Tibial artery (tissue), 4 donors: ENCODE measurements around the gene LRRC27.

Source experiments
- DNase-seq, 2 donors: peaks; one replicate each; pipeline ENCODE4 v3.0.0-alpha.2; 2019
- H3K27ac ChIP-seq, 2 donors: fragments of 200-600 bp; sonication (generic) in 1 of 2; 1 replicate in 1 of 2; 2 replicates in 1 of 2; pipeline ENCODE4 v1.5.1; 2018 to 2019; ENCODE audit warnings: mild to moderate bottlenecking in 1 of 2
- H3K27me3 ChIP-seq, 2 donors: fragments of 200-600 bp; sonication (generic) in 1 of 2; one replicate each; pipeline versions ENCODE4 v1.5.1 to v1.6.0; 2016 to 2019
- H3K36me3 ChIP-seq, 3 donors: fragments of 200-600 bp; sonication (generic) in 2 of 3; one replicate each; pipeline ENCODE4 v1.5.1; 2016 to 2019; ENCODE audit warnings: mild to moderate bottlenecking in 2 of 3
- H3K4me1 ChIP-seq, 4 donors: fragments of 200-600 bp; sonication (generic) in 2 of 4; 1 replicate in 3 of 4; 2 replicates in 1 of 4; pipeline ENCODE4 v1.5.1; 2016 to 2019
- H3K4me3 ChIP-seq, 2 donors: fragments of 200-600 bp; sonication (generic) in 1 of 2; 1 replicate in 1 of 2; 2 replicates in 1 of 2; pipeline ENCODE4 v1.5.1; 2018 to 2019; ENCODE audit warnings: mild to moderate bottlenecking in 2 of 2
- H3K9me3 ChIP-seq, 3 donors: fragments of 200-600 bp; sonication (generic) in 1 of 3; one replicate each; pipeline ENCODE4 v1.5.1; 2016 to 2019
- CTCF ChIP-seq, 2 experiments: fragments of 200-600 bp in 1 of 2; fragments of 450-650 bp in 1 of 2; IDR thresholded peaks; one replicate each; pipeline ENCODE4 v1.5.1; 2017 to 2019; ENCODE audit warnings: antibody characterized with exemption in 2 of 2, mild to moderate bottlenecking in 1 of 2, moderate library complexity in 1 of 2
- intact Hi-C: fragments of 100-400 bp; cut with DNase I; formaldehyde crosslinking; loops from one replicate; pipeline ENCODE4 v1.15.0; 2023; ENCODE audit warnings: low total_unique reads

Gene LRRC27

GRCh38 chr10:132301371-132302330 lies 30.3 kb upstream of the LRRC27 start:
- intact Hi-C loops, result loop anchor here (10.0 kb wide), 1 partner anchor 53 kb away; no protein-coding TSS in a partner anchor
- Histone ChIP-seq H3K27ac (no peak overlapping the region), H3K4me1 (peaks cover 0 to 3% (median under 1%) of the 10 kb centered on the region in 4 donors), H3K4me3 (no peak overlapping the region), H3K36me3 (no peaks in the 10 kb centered on the region), H3K27me3 (peaks cover 0 to 61% of the 10 kb centered on the region in 2 donors), H3K9me3 (no peaks in the 10 kb centered on the region)
- peak in 1 of 2 donors; percentile 60 for DNase-seq
- TF ChIP-seq CTCF (IDR thresholded peaks at IDR 0.05), result no peak

- Histone ChIP-seq H3K27ac (no peak overlapping the region), H3K4me3 (no peak overlapping the region), H3K4me1 (peaks cover 0 to 11% (median 8%) of the 10 kb centered on the region in 4 donors), H3K9me3 (no peaks in the 10 kb centered on the region), H3K36me3 (no peaks in the 10 kb centered on the region), H3K27me3 (peaks cover 0 to 50% of the 10 kb centered on the region in 2 donors)
- no peak for TF ChIP-seq CTCF (IDR thresholded peaks at IDR 0.05)
- intact Hi-C loops, result loop anchor here (10.0 kb wide), 1 partner anchor 52 kb away; no protein-coding TSS in a partner anchor
- DNase-seq, result peak in 1 of 2 donors; percentile 51
Observed at GRCh38 chr10:132302421-132303310, 29.3 kb upstream of the LRRC27 start.

- Histone ChIP-seq H3K4me1 (peaks cover 0 to 12% (median 8%) of the 10 kb centered on the region in 4 donors), H3K27me3 (peaks cover 0 to 42% of the 10 kb centered on the region in 2 donors), H3K36me3 (no peaks in the 10 kb centered on the region), H3K27ac (no peak overlapping the region), H3K9me3 (no peaks in the 10 kb centered on the region), H3K4me3 (no peak overlapping the region)
- DNase-seq, result peak in 1 of 2 donors; percentile 44
- TF ChIP-seq CTCF (IDR thresholded peaks at IDR 0.05), result no peak
- intact Hi-C loops, result loop anchor here (10.0 kb wide), 1 partner anchor 51 kb away; no protein-coding TSS in a partner anchor
Observed at GRCh38 chr10:132303361-132304115, 28.5 kb upstream of the LRRC27 start.

GRCh38 chr10:132304756-132305509 lies 27.1 kb upstream of the LRRC27 start:
- no peak for TF ChIP-seq CTCF (IDR thresholded peaks at IDR 0.05)
- no peaks in the 10 kb centered on the region for H3K36me3 ChIP-seq
- intact Hi-C loops, result loop anchor here (10.0 kb wide), 1 partner anchor 50 kb away; no protein-coding TSS in a partner anchor
- H3K27ac ChIP-seq, result no peak overlapping the region
- peak in 1 of 2 donors; percentile 55 for DNase-seq
- H3K4me1 ChIP-seq, result peaks cover 0 to 19% (median 15%) of the 10 kb centered on the region in 4 donors
- H3K4me3 ChIP-seq, result no peak overlapping the region
- H3K9me3 ChIP-seq, result no peaks in the 10 kb centered on the region
- H3K27me3 ChIP-seq, result peaks cover 0 to 32% of the 10 kb centered on the region in 2 donors
